Right forelimb (tissue), 1 donor: ENCODE measurements around the gene IGSF6.
"Not testable (repeated sequence)": the region's sequence is repeated elsewhere in the genome, so short reads cannot be mapped to it uniquely, and the experiment has no call there.

ENCODE experiments used
- DNase-seq: peaks from one replicate; pipeline ENCODE4 v3.0.0-alpha.2; 2018

The IGSF6 gene

GRCh38 chr16:21628121-21628726 lies 24.2 kb downstream of the IGSF6 start:
- no peak for DNase-seq

- no peak for DNase-seq
Observed at GRCh38 chr16:21626659-21627277, 25.6 kb downstream of the IGSF6 start.

- DNase-seq = no peak
Observed at GRCh38 chr16:21625026-21625425, 27.4 kb downstream of the IGSF6 start.

GRCh38 chr16:21622545-21622944 lies 29.9 kb downstream of the IGSF6 start:
- no peak for DNase-seq

- DNase-seq = no peak
Observed at GRCh38 chr16:21620592-21620991, 31.8 kb downstream of the IGSF6 start.

- no peak for DNase-seq
Observed at GRCh38 chr16:21619765-21620425, 32.5 kb downstream of the IGSF6 start.

- DNase-seq = no peak
Observed at GRCh38 chr16:21618281-21618680, 34.1 kb downstream of the IGSF6 start.

- no peak for DNase-seq
Observed at GRCh38 chr16:21617607-21618006, 34.8 kb downstream of the IGSF6 start.

GRCh38 chr16:21614896-21615295 lies 37.5 kb downstream of the IGSF6 start:
- no peak for DNase-seq

- DNase-seq = no peak
Observed at GRCh38 chr16:21613781-21614180, 38.6 kb downstream of the IGSF6 start.

GRCh38 chr16:21613361-21613760 lies 39.0 kb downstream of the IGSF6 start:
- DNase-seq = no peak

GRCh38 chr16:21611556-21612384 lies 40.6 kb downstream of the IGSF6 start:
- DNase-seq = no peak

GRCh38 chr16:21611198-21611555 lies 41.2 kb downstream of the IGSF6 start:
- DNase-seq = no peak

- DNase-seq = no peak
Observed at GRCh38 chr16:21610766-21611165, 41.6 kb downstream of the IGSF6 start.

GRCh38 chr16:21610006-21610544 lies 42.3 kb downstream of the IGSF6 start:
- no peak for DNase-seq

GRCh38 chr16:21608639-21609328 lies 43.6 kb downstream of the IGSF6 start:
- no peak for DNase-seq

- not testable (repeated sequence) for DNase-seq
Observed at GRCh38 chr16:21605848-21606247, 46.6 kb downstream of the IGSF6 start.

- DNase-seq = no peak
Observed at GRCh38 chr16:21603928-21604327, 48.5 kb downstream of the IGSF6 start.

- no peak for DNase-seq
Observed at GRCh38 chr16:21602785-21603184, 49.6 kb downstream of the IGSF6 start.

GRCh38 chr16:21600031-21600773 lies 52.2 kb downstream of the IGSF6 start:
- peak; percentile 64 for DNase-seq

GRCh38 chr16:21599122-21600030 lies 53.0 kb downstream of the IGSF6 start, which contains the start of gene METTL9:
Gene METTL9, plus strand, starts transcription at chr16:21599577. Its CDS starts 157 bp downstream, at chr16:21599734.
- DNase-seq = peak; percentile 97
